ENCODE results near the gene CDS2.
A peak's percentile ranks its signal among the peaks of the same experiment; 100 is the strongest.

CDS2 gene

GRCh38 chr20:5119435-5120184 is 7.2 kb upstream of the CDS2 start, which contains the start of gene PCNA:
PCNA (minus strand) TSS chr20:5119958; CDS start chr20:5119798, 160 bp downstream.
- DNase-seq, result peak; percentile 90

- DNase-seq, result no peak
These were observed 6.7 kb upstream of the CDS2 start for GRCh38 chr20:5120185-5120476.

- DNase-seq, result no peak
These were observed 3.9 kb upstream of the CDS2 start for GRCh38 chr20:5122873-5123260.

- peak; percentile 21 for DNase-seq
These were observed 523 bp downstream of the CDS2 start for GRCh38 chr20:5127204-5127858.

- DNase-seq, result no peak
These were observed 1.1 kb downstream of the CDS2 start for GRCh38 chr20:5127859-5128424.

GRCh38 chr20:5128886-5129285 is 2.1 kb downstream of the CDS2 start:
- no peak for DNase-seq

GRCh38 chr20:5131502-5131901 is 4.7 kb downstream of the CDS2 start:
- no peak for DNase-seq

- no peak for DNase-seq
These were observed 7.2 kb downstream of the CDS2 start for GRCh38 chr20:5133998-5134397.

GRCh38 chr20:5135363-5136012 is 8.7 kb downstream of the CDS2 start:
- DNase-seq, result no peak

GRCh38 chr20:5136096-5136495 is 9.3 kb downstream of the CDS2 start:
- DNase-seq, result no peak

GRCh38 chr20:5140195-5140594 is 13.4 kb downstream of the CDS2 start:
- no peak for DNase-seq

- no peak for DNase-seq
These were observed 14.8 kb downstream of the CDS2 start for GRCh38 chr20:5141615-5142014.

- DNase-seq, result no peak
These were observed 17.0 kb downstream of the CDS2 start for GRCh38 chr20:5143851-5144250.

- DNase-seq, result no peak
These were observed 18.7 kb downstream of the CDS2 start for GRCh38 chr20:5145365-5146098.

- DNase-seq, result no peak
These were observed 19.4 kb downstream of the CDS2 start for GRCh38 chr20:5146099-5146668.

GRCh38 chr20:5146871-5147592 is 20.2 kb downstream of the CDS2 start:
- no peak for DNase-seq

GRCh38 chr20:5148581-5148980 is 21.8 kb downstream of the CDS2 start:
- no peak for DNase-seq

GRCh38 chr20:5149892-5150225 is 23.1 kb downstream of the CDS2 start:
- DNase-seq, result no peak

- DNase-seq, result no peak
These were observed 23.6 kb downstream of the CDS2 start for GRCh38 chr20:5150226-5151076.

GRCh38 chr20:5153152-5153467 is 26.3 kb downstream of the CDS2 start:
- DNase-seq, result no peak
